ENCODE measurements around the gene SMYD3.

DNA sequence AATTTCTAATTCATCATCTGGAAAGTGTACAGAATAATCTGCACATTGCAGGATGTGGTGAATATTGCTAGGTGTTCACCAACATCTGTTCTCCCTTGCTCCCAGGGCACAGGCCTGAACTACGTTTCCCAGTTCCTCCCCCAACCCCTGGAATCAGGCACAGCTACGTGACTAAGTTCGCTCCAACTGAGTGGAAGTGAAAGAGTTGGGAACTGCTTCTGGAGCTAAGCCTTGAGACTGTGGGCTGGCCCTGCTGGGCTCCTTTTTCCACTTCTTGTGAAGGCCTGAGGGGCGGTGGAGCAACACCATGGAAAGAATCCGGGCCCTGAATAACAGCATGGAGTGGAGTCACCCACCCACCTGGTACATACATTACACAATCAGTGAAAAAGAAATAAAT is 534.6 kb downstream of the SMYD3 start:
- TF ChIP-seq CTCF (conservative IDR thresholded peaks at IDR 0.05) (no peak), EZH2 (IDR thresholded peaks at IDR 0.05; ENCODE audit: low read depth) (no peak)
